HL-60 (cell line): ENCODE data around the gene TRIM23.

Experiments
- DNase-seq, 2 experiments: peaks; one replicate each; pipeline ENCODE4 v3.0.0-alpha.2; 2010 to 2020; ENCODE audit warnings: low read depth in 1 of 2, low spot score in 1 of 2
- H3K27ac ChIP-seq: fragments of 250-450 bp; sonication (Bioruptor Pico); replicated peaks from 2 replicates; pipeline ENCODE4 v1.5.1; 2020; ENCODE audit warnings: mild to moderate bottlenecking, moderate library complexity
- H3K27me3 ChIP-seq: fragments of 250-450 bp; sonication (Bioruptor Pico); 2 replicates; pipeline ENCODE4 v1.5.1; 2021; ENCODE audit warnings: mild to moderate bottlenecking, moderate library complexity; ENCODE audit not compliant: insufficient read depth, poor library complexity, severe bottlenecking
- H3K4me3 ChIP-seq: replicated peaks from 2 replicates; pipeline ENCODE4 v1.5.1; 2011; ENCODE audit warnings: mild to moderate bottlenecking, control low read depth, low read length; ENCODE audit not compliant: insufficient read depth
- CTCF ChIP-seq: IDR thresholded peaks from one replicate; pipeline ENCODE4 v1.5.1; 2011; ENCODE audit warnings: low read length, control low read depth, inconsistent platforms; ENCODE audit not compliant: insufficient read depth
- GABPA ChIP-seq: IDR thresholded peaks from 2 replicates; pipeline ENCODE4 v1.6.1; 2012; ENCODE audit warnings: low read depth
- POLR2AphosphoS5 ChIP-seq: IDR thresholded peaks from 2 replicates; pipeline ENCODE4 v1.6.1; 2012; ENCODE audit warnings: low read depth
- REST ChIP-seq: IDR thresholded peaks from 2 replicates; pipeline ENCODE4 v1.6.1; 2012; ENCODE audit warnings: low read depth; ENCODE audit not compliant: insufficient replicate concordance
- SPI1 ChIP-seq: IDR thresholded peaks from 2 replicates; pipeline ENCODE4 v1.6.1; 2012; ENCODE audit warnings: low read depth, mild to moderate bottlenecking, borderline replicate concordance
- long read RNA-seq: library from polyadenylated mRNA; unstranded; transcript quantifications from one replicate; pipeline ENCODE4 v2.0.0, GENCODE V29; 2020

Gene TRIM23
- long read RNA-seq, full-length matches to known transcripts: 59 of 68 reads
- long read RNA-seq, partial matches to known transcripts: 2 of 68 reads
- long read RNA-seq, other reads (novel, unspliced or antisense): 7 of 68 reads

GRCh38 chr5:65624025-65624570 lies at the start of gene TRIM23:
TSS of gene TRIM23 (minus strand) at chr5:65624333. CDS start at chr5:65624274, 59 bp downstream.
- peak; percentile 49 to 84 for DNase-seq
- Histone ChIP-seq H3K27ac (peak within 1 kb of the TSS; percentile 71), H3K4me3 (peak within 1 kb of the TSS; percentile 91), H3K27me3 (no peaks in the 10 kb centered on the region)
- TF ChIP-seq POLR2AphosphoS5 (no peak), CTCF (no peak), REST (no peak), GABPA (no peak), SPI1 (no peak)

GRCh38 chr5:65672796-65673195 lies 48.7 kb upstream of the TRIM23 start:
- Histone ChIP-seq H3K4me3 (no peak overlapping the region), H3K27me3 (no peaks in the 10 kb centered on the region), H3K27ac (no peak overlapping the region)
- DNase-seq: no peak
- no peak for TF ChIP-seq POLR2AphosphoS5
- TF ChIP-seq GABPA: no peak
- TF ChIP-seq CTCF: no peak
- TF ChIP-seq SPI1: no peak
- TF ChIP-seq REST: no peak

- Histone ChIP-seq H3K4me3 (no peak overlapping the region), H3K27ac (no peak overlapping the region), H3K27me3 (no peaks in the 10 kb centered on the region)
- TF ChIP-seq SPI1 (no peak), POLR2AphosphoS5 (no peak), REST (no peak), CTCF (no peak), GABPA (no peak)
- DNase-seq: peak in 1 of 2 experiments; percentile 30
Measured at GRCh38 chr5:65668696-65669095, 44.6 kb upstream of the TRIM23 start.
